Activated CD8-positive, alpha-beta memory T cell treated with anti-CD3 and anti-CD28 coated beads, Interleukin-2, amount 50 U/mL, for 4 hours (primary cell): Measurements from ENCODE around the gene CSNK2A2.
A peak's percentile ranks its signal among the peaks of the same experiment; 100 is the strongest.

ENCODE experiments used
- DNase-seq: peaks from one replicate; pipeline ENCODE4 v3.0.0-alpha.2; 2020

Gene CSNK2A2

GRCh38 chr16:58198022-58198683, at the start of gene CSNK2A2:
Gene CSNK2A2 (minus strand): TSS chr16:58198106. CDS start chr16:58197736, 370 bp downstream.
- DNase-seq = peak; percentile 75

- DNase-seq = no peak
These were observed 45.7 kb upstream of the CSNK2A2 start for GRCh38 chr16:58243528-58244004.

GRCh38 chr16:58236831-58237230, 38.9 kb upstream of the CSNK2A2 start:
- no peak for DNase-seq

GRCh38 chr16:58236231-58236690, 38.4 kb upstream of the CSNK2A2 start:
- peak; percentile 70 for DNase-seq

- no peak for DNase-seq
These were observed 37.8 kb upstream of the CSNK2A2 start for GRCh38 chr16:58235663-58236062.

GRCh38 chr16:58234831-58235595, 37.1 kb upstream of the CSNK2A2 start:
- DNase-seq = no peak

GRCh38 chr16:58230259-58230658, 32.4 kb upstream of the CSNK2A2 start:
- DNase-seq = no peak

- no peak for DNase-seq
These were observed 28.9 kb upstream of the CSNK2A2 start for GRCh38 chr16:58226790-58227189.

- DNase-seq = no peak
These were observed 28.2 kb upstream of the CSNK2A2 start for GRCh38 chr16:58225965-58226602.

- no peak for DNase-seq
These were observed 24.8 kb upstream of the CSNK2A2 start for GRCh38 chr16:58222532-58223316.

GRCh38 chr16:58219432-58219831, 21.5 kb upstream of the CSNK2A2 start:
- no peak for DNase-seq

GRCh38 chr16:58218786-58219185, 20.9 kb upstream of the CSNK2A2 start:
- DNase-seq = no peak

GRCh38 chr16:58217311-58217925, 19.5 kb upstream of the CSNK2A2 start:
- no peak for DNase-seq

GRCh38 chr16:58212824-58213655, 15.1 kb upstream of the CSNK2A2 start:
- no peak for DNase-seq

- no peak for DNase-seq
These were observed 13.9 kb upstream of the CSNK2A2 start for GRCh38 chr16:58211846-58212245.

- DNase-seq = no peak
These were observed 13.3 kb upstream of the CSNK2A2 start for GRCh38 chr16:58211245-58211644.

- no peak for DNase-seq
These were observed 7.5 kb upstream of the CSNK2A2 start for GRCh38 chr16:58205276-58206036.

GRCh38 chr16:58201163-58201562, 3.3 kb upstream of the CSNK2A2 start:
- no peak for DNase-seq

- DNase-seq = no peak
These were observed 2.3 kb upstream of the CSNK2A2 start for GRCh38 chr16:58200004-58200797.
